LNCaP clone FGC (cell line): ENCODE measurements around the gene ARSJ.

Source experiments
- DNase-seq: peaks from one replicate; pipeline ENCODE4 v3.0.0-alpha.2; 2011; ENCODE audit warnings: low read depth
- H3K4me3 ChIP-seq: 2 replicates; pipeline ENCODE4 v1.5.1; 2011; ENCODE audit warnings: mild to moderate bottlenecking, low read depth, low read length, control low read depth
- TF ChIP-seq, protein P1 (sequence below): IDR thresholded peaks from 2 replicates; pipeline ENCODE4 v1.5.1; 2012; ENCODE audit warnings: mild to moderate bottlenecking; ENCODE audit not compliant: control insufficient read depth, insufficient read depth; ENCODE audit errors: extremely low read depth

The ARSJ gene

DNA sequence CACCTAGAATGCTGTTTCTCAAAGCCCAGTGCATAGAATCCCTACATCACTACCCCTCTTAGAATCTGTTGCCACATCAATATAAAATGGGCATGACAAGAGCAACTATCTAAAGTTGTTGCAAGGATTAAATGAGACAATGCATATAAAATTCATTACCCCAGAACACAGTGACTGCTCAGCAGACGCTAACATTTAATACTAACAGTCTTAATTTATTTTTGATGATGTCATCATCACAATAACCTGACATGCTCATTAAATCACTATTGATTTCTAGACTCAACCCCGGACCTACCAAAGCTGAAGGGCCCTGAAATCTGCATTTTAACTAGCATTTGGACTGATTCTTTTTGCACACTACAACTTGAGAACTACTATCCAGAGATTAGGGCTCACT is 3.9 kb downstream of the ARSJ start:
- TF ChIP-seq, protein P1, sequence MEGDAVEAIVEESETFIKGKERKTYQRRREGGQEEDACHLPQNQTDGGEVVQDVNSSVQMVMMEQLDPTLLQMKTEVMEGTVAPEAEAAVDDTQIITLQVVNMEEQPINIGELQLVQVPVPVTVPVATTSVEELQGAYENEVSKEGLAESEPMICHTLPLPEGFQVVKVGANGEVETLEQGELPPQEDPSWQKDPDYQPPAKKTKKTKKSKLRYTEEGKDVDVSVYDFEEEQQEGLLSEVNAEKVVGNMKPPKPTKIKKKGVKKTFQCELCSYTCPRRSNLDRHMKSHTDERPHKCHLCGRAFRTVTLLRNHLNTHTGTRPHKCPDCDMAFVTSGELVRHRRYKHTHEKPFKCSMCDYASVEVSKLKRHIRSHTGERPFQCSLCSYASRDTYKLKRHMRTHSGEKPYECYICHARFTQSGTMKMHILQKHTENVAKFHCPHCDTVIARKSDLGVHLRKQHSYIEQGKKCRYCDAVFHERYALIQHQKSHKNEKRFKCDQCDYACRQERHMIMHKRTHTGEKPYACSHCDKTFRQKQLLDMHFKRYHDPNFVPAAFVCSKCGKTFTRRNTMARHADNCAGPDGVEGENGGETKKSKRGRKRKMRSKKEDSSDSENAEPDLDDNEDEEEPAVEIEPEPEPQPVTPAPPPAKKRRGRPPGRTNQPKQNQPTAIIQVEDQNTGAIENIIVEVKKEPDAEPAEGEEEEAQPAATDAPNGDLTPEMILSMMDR = no peak
- H3K4me3 ChIP-seq = no peak overlapping the region
- DNase-seq = no peak

DNA sequence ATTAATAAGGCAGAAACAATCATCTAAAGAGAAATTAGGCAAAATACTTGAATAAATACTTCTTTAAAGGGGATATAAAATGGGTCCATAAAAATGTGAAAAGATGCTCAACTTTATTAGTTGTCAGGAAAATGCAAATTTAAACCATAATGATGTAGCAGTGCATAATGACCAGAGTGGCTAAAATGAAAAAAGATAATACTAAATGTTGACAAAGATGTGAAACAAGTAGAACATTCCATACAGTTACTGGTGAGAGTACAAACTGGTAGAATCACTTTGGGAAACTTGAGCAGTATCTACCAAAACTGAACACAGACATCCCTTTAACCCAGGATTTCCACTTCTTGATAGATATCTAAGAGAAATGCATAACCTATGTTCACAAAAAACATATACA is 5.0 kb downstream of the ARSJ start:
- no peak for DNase-seq
- no peak overlapping the region for H3K4me3 ChIP-seq
- TF ChIP-seq, protein P1 = no peak

- H3K4me3 ChIP-seq = no peak overlapping the region
- TF ChIP-seq, protein P1 = no peak
- no peak for DNase-seq
These were observed 6.1 kb downstream of the ARSJ start for GRCh38 chr4:113973345-113973744.

DNA sequence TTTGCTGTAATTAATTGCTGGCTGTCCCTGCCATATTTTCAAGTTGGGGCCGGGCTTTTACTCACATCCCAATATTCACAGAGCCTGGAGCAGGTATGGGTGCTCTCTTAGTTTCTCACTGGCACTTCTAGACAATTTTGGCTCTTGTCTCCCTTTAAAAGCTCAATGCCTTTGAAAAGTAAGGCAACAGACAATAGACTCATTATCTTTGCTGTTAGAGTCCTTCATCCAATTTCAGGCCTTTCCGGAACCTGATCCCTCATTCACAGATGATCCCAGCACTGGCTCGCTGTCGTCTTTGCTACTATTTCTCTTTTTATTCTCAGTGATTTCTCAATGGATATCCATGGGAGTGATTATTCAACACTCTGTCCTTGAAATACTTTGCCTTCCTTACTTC is 6.7 kb downstream of the ARSJ start:
- no peak overlapping the region for H3K4me3 ChIP-seq
- DNase-seq = no peak
- TF ChIP-seq, protein P1 = no peak

DNA sequence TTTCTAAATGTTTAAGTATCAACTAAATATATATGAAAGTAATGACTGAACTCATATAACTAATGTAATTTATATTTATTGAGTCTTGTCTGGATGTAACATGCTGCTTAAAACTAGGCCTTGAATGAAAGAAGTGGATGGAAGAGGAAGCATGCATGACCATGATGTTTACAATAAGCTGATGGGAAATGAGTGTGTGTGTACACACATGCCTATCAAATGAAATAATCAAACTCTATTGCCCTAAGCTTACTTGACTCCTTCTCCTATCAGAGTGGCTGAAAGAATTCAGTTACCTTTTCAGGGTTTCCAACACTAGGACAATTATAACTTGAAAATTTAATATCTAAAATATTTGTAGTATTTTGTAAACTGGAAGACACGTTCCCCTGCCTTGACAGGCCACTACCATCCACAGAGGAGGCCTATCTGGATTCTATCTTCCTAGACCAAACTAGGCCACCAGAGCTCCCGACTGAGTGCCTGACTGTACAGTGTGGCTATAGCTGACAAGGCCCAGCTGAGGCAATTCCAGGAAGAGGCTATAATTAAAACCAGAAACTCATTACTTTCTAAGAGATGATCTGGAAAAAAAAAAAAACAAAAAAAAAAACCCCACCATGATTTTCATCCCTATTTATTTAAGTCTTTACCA is 7.6 kb downstream of the ARSJ start:
- no peak for DNase-seq
- no peak overlapping the region for H3K4me3 ChIP-seq

DNA sequence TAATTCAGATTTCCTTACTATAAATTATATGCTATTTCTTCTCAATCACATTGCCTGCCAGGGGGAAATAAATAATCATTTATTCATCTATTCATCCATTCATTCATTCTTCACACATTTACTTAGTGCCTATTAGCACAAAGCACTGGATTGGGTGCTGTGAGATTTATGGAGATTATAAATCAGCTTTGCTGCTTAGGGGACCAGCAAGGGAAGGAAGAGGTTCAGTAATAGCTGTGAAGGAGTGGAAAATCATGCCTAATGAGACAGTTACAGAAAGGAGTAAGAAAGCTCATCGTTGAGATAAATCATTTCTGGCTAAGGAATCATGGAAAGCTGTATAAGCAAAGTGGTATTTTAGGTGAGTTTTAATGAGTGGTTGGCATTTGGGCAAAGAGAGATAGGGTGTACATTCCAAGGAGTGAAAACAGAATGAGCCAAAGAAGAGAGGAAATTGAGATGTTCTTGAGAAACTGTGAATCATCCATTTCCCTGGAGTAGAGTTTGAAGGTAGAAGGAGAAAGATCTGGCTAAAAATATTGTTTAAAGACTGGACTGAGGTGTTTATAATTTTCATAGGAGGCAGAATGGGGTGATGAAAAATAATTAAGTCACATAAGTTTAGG is 9.6 kb downstream of the ARSJ start:
- H3K4me3 ChIP-seq = no peak overlapping the region
- TF ChIP-seq, protein P1 = no peak
- DNase-seq = no peak

More for the DNA sequence above, 7.6 kb downstream of the ARSJ start:
- TF ChIP-seq, protein P1 = no peak

GRCh38 chr4:113968473-113968872 is 11.0 kb downstream of the ARSJ start:
- TF ChIP-seq, protein P1 = no peak
- DNase-seq = no peak
- no peak overlapping the region for H3K4me3 ChIP-seq
